GM12891 (cell line): Measurements from ENCODE around the gene SHPK.

ENCODE experiments used
- DNase-seq: peaks from one replicate; pipeline ENCODE4 v3.0.0; 2011; ENCODE audit warnings: low spot score; ENCODE audit not compliant: insufficient read length
- FAIRE-seq: peaks from 2 replicates; lab custom pipeline; 2011; peaks lifted over from hg19 to GRCh38; lab: Jason Lieb, UNC
- PAX5 ChIP-seq: IDR thresholded peaks from 2 replicates; pipeline ENCODE4 v1.6.1; 2011; ENCODE audit warnings: low read length, moderate library complexity, mild to moderate bottlenecking; ENCODE audit not compliant: insufficient read depth, severe bottlenecking
- POLR2A ChIP-seq: IDR thresholded peaks from 2 replicates; pipeline ENCODE4 v1.6.1; 2011; ENCODE audit warnings: low read depth, low read length, control low read depth
- POLR2AphosphoS5 ChIP-seq: IDR thresholded peaks from 2 replicates; pipeline ENCODE4 v1.6.1; 2011; ENCODE audit warnings: low read depth, low read length, control low read depth
- POU2F2 ChIP-seq: IDR thresholded peaks from 2 replicates; pipeline ENCODE4 v1.6.1; 2011; ENCODE audit warnings: low read depth, mild to moderate bottlenecking, control low read depth, low read length, moderate library complexity
- SPI1 ChIP-seq: IDR thresholded peaks from 2 replicates; pipeline ENCODE4 v1.6.1; 2011; ENCODE audit warnings: low read depth, low read length, control low read depth
- TAF1 ChIP-seq: IDR thresholded peaks from 2 replicates; pipeline ENCODE4 v1.6.1; 2011; ENCODE audit warnings: low read depth, low read length, control low read depth

SHPK gene

DNA sequence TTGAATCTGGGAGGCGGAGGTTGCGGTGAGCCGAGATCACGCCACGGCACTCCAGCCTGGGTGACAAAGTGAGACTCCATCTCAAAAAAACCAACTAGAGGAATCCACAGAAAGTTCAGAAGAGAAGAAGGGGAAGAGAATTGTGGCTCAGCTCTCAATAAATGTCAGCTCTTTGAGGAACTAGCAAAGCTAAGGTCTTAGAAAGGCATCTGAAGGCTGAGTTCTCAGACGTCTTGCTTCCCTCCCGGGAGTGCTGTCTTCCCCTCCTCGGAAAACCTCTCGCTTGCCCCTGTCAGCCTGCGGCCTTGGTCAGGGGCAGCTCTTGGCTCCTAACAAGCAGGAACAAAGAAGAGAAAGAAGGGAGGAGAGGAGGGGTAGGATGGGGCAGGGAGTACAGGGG, 5.3 kb downstream of the SHPK start:
- no peak for TF ChIP-seq POLR2A
- TF ChIP-seq SPI1: no peak
- TF ChIP-seq POLR2AphosphoS5: no peak
- TF ChIP-seq POU2F2: no peak
- TF ChIP-seq PAX5: no peak
- no peak for TF ChIP-seq TAF1
- DNase-seq (no peak), FAIRE-seq (no peak)

- FAIRE-seq: no peak
- TF ChIP-seq PAX5: no peak
- TF ChIP-seq POLR2AphosphoS5: no peak
- TF ChIP-seq SPI1: no peak
- no peak for TF ChIP-seq POLR2A
- no peak for TF ChIP-seq POU2F2
- no peak for TF ChIP-seq TAF1
- DNase-seq: no peak
Measured at GRCh38 chr17:3627769-3628167, 8.3 kb downstream of the SHPK start.

DNA sequence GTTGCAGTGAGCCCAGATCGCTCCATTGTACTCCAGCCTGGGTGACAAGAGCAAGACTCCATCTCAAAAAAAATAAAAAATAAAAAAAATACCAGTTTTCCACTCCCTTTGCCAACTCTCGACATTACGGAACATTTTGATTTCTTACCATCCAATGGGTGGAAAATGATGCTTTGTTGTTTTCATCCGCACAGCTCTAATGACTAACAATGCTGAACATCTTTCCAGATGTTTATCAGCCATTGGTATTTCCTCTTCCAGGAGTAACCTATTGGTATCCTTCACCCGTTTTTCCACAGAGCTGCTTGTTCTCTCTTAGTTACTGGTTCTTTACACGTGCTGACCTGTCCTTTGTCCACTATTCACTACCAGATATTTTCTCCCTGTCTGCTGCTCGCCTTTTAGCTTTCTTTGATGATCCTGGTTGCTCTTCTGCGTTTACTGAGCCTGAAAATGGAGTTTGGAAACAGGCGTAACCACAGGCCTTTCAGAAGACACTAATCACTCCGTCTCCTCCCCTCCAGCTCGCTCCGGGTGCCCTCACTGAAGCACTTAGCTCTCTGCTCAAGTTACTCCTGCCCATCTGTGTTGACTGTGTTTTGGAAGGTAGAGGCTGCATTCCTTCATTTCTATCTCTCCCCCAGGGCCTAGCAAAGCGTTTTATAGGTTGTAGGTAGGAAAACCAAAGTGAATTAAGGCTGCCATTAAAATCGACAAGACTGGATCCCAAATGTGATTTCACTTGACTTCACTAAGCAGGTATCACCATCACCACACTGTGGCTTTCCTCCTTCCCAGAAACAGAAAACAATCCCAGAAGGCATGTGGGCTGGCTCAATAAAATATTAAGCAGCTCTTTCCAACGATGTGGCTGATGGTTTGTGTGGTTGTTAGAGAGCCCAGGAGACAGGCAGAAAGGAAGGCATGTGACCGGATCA, 8.9 kb downstream of the SHPK start:
- TF ChIP-seq TAF1: no peak
- no peak for TF ChIP-seq SPI1
- TF ChIP-seq POLR2AphosphoS5: no peak
- no peak for TF ChIP-seq PAX5
- no peak for TF ChIP-seq POLR2A
- no peak for TF ChIP-seq POU2F2
- no peak for FAIRE-seq

GRCh38 chr17:3622977-3623594, 13.0 kb downstream of the SHPK start:
- DNase-seq: no peak
- TF ChIP-seq PAX5 (no peak), POLR2A (no peak), POLR2AphosphoS5 (no peak), SPI1 (no peak), POU2F2 (no peak), TAF1 (no peak)
- no peak for FAIRE-seq

More for the DNA sequence above, 8.9 kb downstream of the SHPK start:
- DNase-seq: no peak

DNA sequence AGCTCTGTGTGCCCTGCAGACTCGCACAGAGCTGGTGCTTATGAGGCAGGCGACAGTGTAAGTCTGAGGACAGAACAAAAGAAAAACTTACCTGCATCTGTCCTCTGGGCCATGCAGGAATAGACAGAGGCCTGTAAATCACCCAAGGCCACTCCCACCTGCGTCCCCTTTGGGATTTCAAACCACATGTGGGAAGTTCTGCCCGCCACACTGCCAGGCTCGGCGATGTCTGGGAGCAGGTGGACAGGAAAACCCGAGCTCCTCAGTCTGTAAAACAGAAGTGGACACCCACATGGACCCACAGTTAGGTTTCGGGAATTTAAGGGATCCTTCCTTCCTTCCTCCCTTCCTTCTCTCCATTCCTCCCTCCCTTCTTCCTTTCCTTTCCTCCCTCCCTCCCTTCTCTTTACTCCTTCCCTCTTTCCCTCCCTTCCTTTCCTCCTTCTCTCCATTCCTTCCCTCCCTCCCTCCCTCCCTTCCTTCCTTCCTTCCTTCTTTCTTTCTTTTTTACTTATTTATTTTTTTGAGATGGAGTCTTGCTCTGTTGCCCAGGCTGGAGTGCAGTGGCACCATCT, 14.8 kb downstream of the SHPK start:
- TF ChIP-seq SPI1 (no peak), TAF1 (no peak), POLR2AphosphoS5 (no peak)
- FAIRE-seq (no peak), DNase-seq (no peak)

- DNase-seq (no peak), FAIRE-seq (no peak)
- no peak for TF ChIP-seq PAX5
- TF ChIP-seq SPI1: no peak
- TF ChIP-seq POU2F2: no peak
- no peak for TF ChIP-seq TAF1
- TF ChIP-seq POLR2AphosphoS5: no peak
- TF ChIP-seq POLR2A: no peak
Measured at GRCh38 chr17:3615160-3615870, 20.7 kb downstream of the SHPK start.

DNA sequence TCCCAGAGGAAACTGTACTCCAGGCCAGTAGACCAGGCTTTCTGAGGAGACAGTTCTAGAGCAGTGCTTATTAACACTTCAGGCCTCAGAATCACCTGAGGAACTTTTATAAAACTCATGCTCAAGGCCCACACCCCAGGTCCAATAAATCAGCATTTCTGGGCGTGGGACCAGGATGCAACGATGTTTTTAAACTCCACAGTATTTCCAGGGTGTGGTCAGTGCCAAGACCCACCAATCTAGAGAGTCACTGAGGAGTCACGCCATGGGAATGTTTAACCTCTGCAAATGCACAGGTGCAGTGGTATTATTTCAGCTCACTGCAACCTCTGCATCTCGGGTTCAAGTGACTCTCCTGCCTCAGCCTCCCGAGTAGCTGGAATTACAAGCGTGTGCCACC, 22.9 kb downstream of the SHPK start:
- no peak for FAIRE-seq
- no peak for DNase-seq
- TF ChIP-seq PAX5 (no peak), POLR2A (no peak), SPI1 (no peak), TAF1 (no peak), POU2F2 (no peak)

- TF ChIP-seq PAX5 (no peak), SPI1 (no peak), POLR2A (no peak), POLR2AphosphoS5 (no peak), TAF1 (no peak), POU2F2 (no peak)
- DNase-seq: no peak
- FAIRE-seq: no peak
Measured at GRCh38 chr17:3610523-3610922, 25.5 kb downstream of the SHPK start.

- no peak for DNase-seq
- FAIRE-seq: no peak
- TF ChIP-seq PAX5 (no peak), POLR2AphosphoS5 (no peak), SPI1 (no peak)
Measured at GRCh38 chr17:3609689-3610088, 26.4 kb downstream of the SHPK start.

GRCh38 chr17:3603870-3604259, 32.2 kb downstream of the SHPK start:
- TF ChIP-seq POU2F2 (no peak), SPI1 (no peak), POLR2AphosphoS5 (no peak), TAF1 (no peak), POLR2A (no peak), PAX5 (no peak)
- DNase-seq (no peak), FAIRE-seq (no peak)
